WI38 (cell line): Measurements from ENCODE around the gene EIF2S3.

Source experiments
- H3K4me3 ChIP-seq: 2 replicates; pipeline ENCODE4 v1.5.1; 2011; ENCODE audit warnings: low read depth, mild to moderate bottlenecking, control low read depth, low read length
- CTCF ChIP-seq: IDR thresholded peaks from 2 replicates; pipeline ENCODE4 v1.5.1; 2012; ENCODE audit warnings: low read depth, mild to moderate bottlenecking, control low read depth, low read length

The EIF2S3 gene

GRCh38 chrX:24082447-24082846 is 27.7 kb downstream of the EIF2S3 start:
- no peak overlapping the region for H3K4me3 ChIP-seq
- TF ChIP-seq CTCF: no peak

GRCh38 chrX:24085101-24085500 is 30.3 kb downstream of the EIF2S3 start:
- no peak for TF ChIP-seq CTCF

GRCh38 chrX:24090300-24091200 is 35.8 kb downstream of the EIF2S3 start:
- TF ChIP-seq CTCF: no peak
- no peak overlapping the region for H3K4me3 ChIP-seq

More at GRCh38 chrX:24085101-24085500, 30.3 kb downstream of the EIF2S3 start:
- H3K4me3 ChIP-seq: no peak overlapping the region

GRCh38 chrX:24093746-24094145 is 39.0 kb downstream of the EIF2S3 start:
- no peak for TF ChIP-seq CTCF
- H3K4me3 ChIP-seq: no peak overlapping the region

- TF ChIP-seq CTCF: no peak
- H3K4me3 ChIP-seq: no peak overlapping the region
Observed at GRCh38 chrX:24097741-24098260, 43.0 kb downstream of the EIF2S3 start.

GRCh38 chrX:24098932-24099331 is 44.2 kb downstream of the EIF2S3 start:
- no peak for TF ChIP-seq CTCF
- H3K4me3 ChIP-seq: no peak overlapping the region

- no peak overlapping the region for H3K4me3 ChIP-seq
- no peak for TF ChIP-seq CTCF
Observed at GRCh38 chrX:24099394-24099793, 44.6 kb downstream of the EIF2S3 start.
